HG03378 (cell line): ENCODE data around the gene GABRB3.

Source experiments
- ATAC-seq: cut with Tn5 transposase; IDR thresholded peaks from one replicate; pipeline ENCODE4 v1.9.1; 2021; ENCODE audit warnings: mild to moderate bottlenecking, moderate library complexity; ENCODE audit not compliant: unreplicated experiment

The GABRB3 gene

GRCh38 chr15:26562336-26562735, 210.5 kb downstream of the GABRB3 start:
- ATAC-seq = no peak

GRCh38 chr15:26561896-26562295, 211.0 kb downstream of the GABRB3 start:
- ATAC-seq = no peak

GRCh38 chr15:26561130-26561529, 211.7 kb downstream of the GABRB3 start:
- ATAC-seq = no peak

- ATAC-seq = no peak
These were observed 217.0 kb downstream of the GABRB3 start for GRCh38 chr15:26555898-26556297.

GRCh38 chr15:26551473-26551872, 221.4 kb downstream of the GABRB3 start:
- no peak for ATAC-seq

GRCh38 chr15:26550880-26551279, 222.0 kb downstream of the GABRB3 start:
- no peak for ATAC-seq

GRCh38 chr15:26537663-26538062, 235.2 kb downstream of the GABRB3 start:
- ATAC-seq = no peak

GRCh38 chr15:26531489-26531888, 241.4 kb downstream of the GABRB3 start:
- no peak for ATAC-seq

- no peak for ATAC-seq
These were observed 247.8 kb downstream of the GABRB3 start for GRCh38 chr15:26525096-26525495.

- ATAC-seq = no peak
These were observed 251.1 kb downstream of the GABRB3 start for GRCh38 chr15:26521691-26522198.

GRCh38 chr15:26521130-26521529, 251.7 kb downstream of the GABRB3 start:
- ATAC-seq = no peak

GRCh38 chr15:26518885-26519284, 254.0 kb downstream of the GABRB3 start:
- no peak for ATAC-seq

- no peak for ATAC-seq
These were observed 256.5 kb downstream of the GABRB3 start for GRCh38 chr15:26516102-26516980.

- ATAC-seq = no peak
These were observed 268.9 kb downstream of the GABRB3 start for GRCh38 chr15:26504009-26504408.
